HG02973 (cell line): ENCODE results near the gene PTPRN2.

Experiments used
- ATAC-seq: cut with Tn5 transposase; IDR thresholded peaks from one replicate; pipeline ENCODE4 v1.9.1; 2021; ENCODE audit warnings: moderate library complexity; ENCODE audit not compliant: unreplicated experiment

The PTPRN2 gene

GRCh38 chr7:158246960-158247673, 340.5 kb downstream of the PTPRN2 start:
- ATAC-seq = no peak

- ATAC-seq = no peak
Observed at GRCh38 chr7:158246272-158246959, 341.2 kb downstream of the PTPRN2 start.

GRCh38 chr7:158245724-158246041, 341.9 kb downstream of the PTPRN2 start:
- no peak for ATAC-seq

GRCh38 chr7:158244873-158245723, 342.5 kb downstream of the PTPRN2 start:
- ATAC-seq = no peak

GRCh38 chr7:158244430-158244829, 343.2 kb downstream of the PTPRN2 start:
- ATAC-seq = no peak

GRCh38 chr7:158241919-158242318, 345.7 kb downstream of the PTPRN2 start:
- no peak for ATAC-seq

- ATAC-seq = no peak
Observed at GRCh38 chr7:158240801-158241200, 346.8 kb downstream of the PTPRN2 start.

- no peak for ATAC-seq
Observed at GRCh38 chr7:158239290-158239981, 348.2 kb downstream of the PTPRN2 start.

GRCh38 chr7:158238616-158239289, 348.9 kb downstream of the PTPRN2 start:
- no peak for ATAC-seq

GRCh38 chr7:158237672-158238335, 349.8 kb downstream of the PTPRN2 start:
- no peak for ATAC-seq

- ATAC-seq = no peak
Observed at GRCh38 chr7:158236400-158236799, 351.2 kb downstream of the PTPRN2 start.

- ATAC-seq = no peak
Observed at GRCh38 chr7:158235862-158236261, 351.8 kb downstream of the PTPRN2 start.

GRCh38 chr7:158229945-158230344, 357.7 kb downstream of the PTPRN2 start:
- no peak for ATAC-seq

- no peak for ATAC-seq
Observed at GRCh38 chr7:158228986-158229385, 358.6 kb downstream of the PTPRN2 start.

- no peak for ATAC-seq
Observed at GRCh38 chr7:158228131-158228530, 359.5 kb downstream of the PTPRN2 start.

GRCh38 chr7:158227258-158227984, 360.2 kb downstream of the PTPRN2 start:
- no peak for ATAC-seq

GRCh38 chr7:158216198-158216597, 371.4 kb downstream of the PTPRN2 start:
- ATAC-seq = no peak

GRCh38 chr7:158209435-158209834, 378.2 kb downstream of the PTPRN2 start:
- ATAC-seq = no peak

- no peak for ATAC-seq
Observed at GRCh38 chr7:158206341-158206740, 381.3 kb downstream of the PTPRN2 start.
